ENCODE data around the gene SMIM10L2A.

The SMIM10L2A gene

GRCh38 chrX:135435139-135435922 is 13.6 kb downstream of the SMIM10L2A start:
- H2BK120ac ChIP-seq (ENCODE audit: low read depth, low read length), result no peak overlapping the region
- no peak overlapping the region for H2AFZ ChIP-seq (ENCODE audit: low read depth, low read length)
- WGBS, result 90% methylated on average over 30 of the region's 31 CpGs
- no peak overlapping the region for H4K8ac ChIP-seq (ENCODE audit: low read length)
- no peak overlapping the region for H2BK5ac ChIP-seq (ENCODE audit: low read depth, low read length, poor library complexity, severe bottlenecking)
- H2BK15ac ChIP-seq (ENCODE audit: low read depth, poor library complexity, severe bottlenecking), result no peak overlapping the region
- no peak overlapping the region for H2BK12ac ChIP-seq (ENCODE audit: low read length in 2 of 2)
- H3K4me1 ChIP-seq (ENCODE audit: control insufficient read depth, insufficient read depth, low read depth, low read length), result no peaks in the 10 kb centered on the region
- H3K79me1 ChIP-seq (replicated peaks; ENCODE audit: low read length, poor library complexity, severe bottlenecking), result no peaks in the 10 kb centered on the region
- H3K27ac ChIP-seq (ENCODE audit: low read length, poor library complexity, severe bottlenecking), result no peak overlapping the region
- H3K23ac ChIP-seq (ENCODE audit: low read length in 2 of 2), result no peak overlapping the region
- H3K27me3 ChIP-seq (ENCODE audit: control insufficient read depth in 1 of 2, insufficient read depth in 1 of 2, low read length in 2 of 2), result peaks cover 0 to 3% of the 10 kb centered on the region in 2 experiments
- no peak overlapping the region for H3K4me2 ChIP-seq (ENCODE audit: low read length, poor library complexity, severe bottlenecking)
- H3K9me3 ChIP-seq (ENCODE audit: control insufficient read depth, low read length), result no peaks in the 10 kb centered on the region
- no peak overlapping the region for H2AK5ac ChIP-seq (ENCODE audit: low read length, severe bottlenecking)
- DNase-seq, result no peak
- H3K4me3 ChIP-seq (ENCODE audit: insufficient read depth in 1 of 2, low read depth in 1 of 2, low read length in 2 of 2), result no peak overlapping the region
- no peak overlapping the region for H4K91ac ChIP-seq (ENCODE audit: low read length)
- H3K14ac ChIP-seq (ENCODE audit: low read length in 2 of 2), result no peak overlapping the region
- no peaks in the 10 kb centered on the region for H3K36me3 ChIP-seq (ENCODE audit: control insufficient read depth in 1 of 2, insufficient read depth in 2 of 2, low read depth in 1 of 2, low read length in 2 of 2)
- H3K4ac ChIP-seq (ENCODE audit: low read depth in 1 of 2, low read length in 2 of 2), result no peak overlapping the region
- no peak overlapping the region for H3K9ac ChIP-seq (ENCODE audit: low read length)
- H3K18ac ChIP-seq (ENCODE audit: low read depth in 1 of 2, low read length in 2 of 2), result no peak overlapping the region

GRCh38 chrX:135435933-135436332 is 14.2 kb downstream of the SMIM10L2A start:
- H3K4me1 ChIP-seq (ENCODE audit: control insufficient read depth, insufficient read depth, low read depth, low read length), result no peaks in the 10 kb centered on the region
- H4K8ac ChIP-seq (ENCODE audit: low read length), result no peak overlapping the region
- WGBS, result 86% methylated on average over 20 of the region's 23 CpGs
- no peak overlapping the region for H2BK12ac ChIP-seq (ENCODE audit: low read length in 2 of 2)
- H3K14ac ChIP-seq (ENCODE audit: low read length in 2 of 2), result no peak overlapping the region
- H3K9me3 ChIP-seq (ENCODE audit: control insufficient read depth, low read length), result no peaks in the 10 kb centered on the region
- DNase-seq, result no peak
- no peak overlapping the region for H3K27ac ChIP-seq (ENCODE audit: low read length, poor library complexity, severe bottlenecking)
- no peak overlapping the region for H2AFZ ChIP-seq (ENCODE audit: low read depth, low read length)
- no peak overlapping the region for H3K23ac ChIP-seq (ENCODE audit: low read length in 2 of 2)
- H3K27me3 ChIP-seq (ENCODE audit: control insufficient read depth in 1 of 2, insufficient read depth in 1 of 2, low read length in 2 of 2), result peaks cover 0 to 1% of the 10 kb centered on the region in 2 experiments
- H3K4me3 ChIP-seq (ENCODE audit: insufficient read depth in 1 of 2, low read depth in 1 of 2, low read length in 2 of 2), result no peak overlapping the region
- no peak overlapping the region for H2AK5ac ChIP-seq (ENCODE audit: low read length, severe bottlenecking)
- no peak overlapping the region for H2BK5ac ChIP-seq (ENCODE audit: low read depth, low read length, poor library complexity, severe bottlenecking)
- no peak overlapping the region for H3K4me2 ChIP-seq (ENCODE audit: low read length, poor library complexity, severe bottlenecking)
- H3K18ac ChIP-seq (ENCODE audit: low read depth in 1 of 2, low read length in 2 of 2), result no peak overlapping the region
- no peak overlapping the region for H3K9ac ChIP-seq (ENCODE audit: low read length)
- no peak overlapping the region for H2BK15ac ChIP-seq (ENCODE audit: low read depth, poor library complexity, severe bottlenecking)
- H2BK120ac ChIP-seq (ENCODE audit: low read depth, low read length), result no peak overlapping the region
- no peaks in the 10 kb centered on the region for H3K36me3 ChIP-seq (ENCODE audit: control insufficient read depth in 1 of 2, insufficient read depth in 2 of 2, low read depth in 1 of 2, low read length in 2 of 2)
- no peaks in the 10 kb centered on the region for H3K79me1 ChIP-seq (replicated peaks; ENCODE audit: low read length, poor library complexity, severe bottlenecking)
- no peak overlapping the region for H4K91ac ChIP-seq (ENCODE audit: low read length)
- H3K4ac ChIP-seq (ENCODE audit: low read depth in 1 of 2, low read length in 2 of 2), result no peak overlapping the region

- Histone ChIP-seq H2BK15ac (ENCODE audit: low read depth, poor library complexity, severe bottlenecking) (no peak overlapping the region), H2BK120ac (ENCODE audit: low read depth, low read length) (no peak overlapping the region), H3K4me3 (ENCODE audit: insufficient read depth in 1 of 2, low read depth in 1 of 2, low read length in 2 of 2) (no peak overlapping the region), H4K91ac (ENCODE audit: low read length) (no peak overlapping the region), H2BK12ac (ENCODE audit: low read length in 2 of 2) (no peak overlapping the region), H2AFZ (ENCODE audit: low read depth, low read length) (no peak overlapping the region), H3K14ac (ENCODE audit: low read length in 2 of 2) (no peak overlapping the region), H3K4me1 (ENCODE audit: control insufficient read depth, insufficient read depth, low read depth, low read length) (no peaks in the 10 kb centered on the region), H3K18ac (ENCODE audit: low read depth in 1 of 2, low read length in 2 of 2) (no peak overlapping the region), H3K9me3 (ENCODE audit: control insufficient read depth, low read length) (no peaks in the 10 kb centered on the region), H3K27ac (ENCODE audit: low read length, poor library complexity, severe bottlenecking) (no peak overlapping the region), H3K4ac (ENCODE audit: low read depth in 1 of 2, low read length in 2 of 2) (no peak overlapping the region), H4K8ac (ENCODE audit: low read length) (no peak overlapping the region), H3K27me3 (ENCODE audit: control insufficient read depth in 1 of 2, insufficient read depth in 1 of 2, low read length in 2 of 2) (no peaks in the 10 kb centered on the region), H3K79me1 (replicated peaks; ENCODE audit: low read length, poor library complexity, severe bottlenecking) (no peaks in the 10 kb centered on the region), H2BK5ac (ENCODE audit: low read depth, low read length, poor library complexity, severe bottlenecking) (no peak overlapping the region), H2AK5ac (ENCODE audit: low read length, severe bottlenecking) (no peak overlapping the region), H3K23ac (ENCODE audit: low read length in 2 of 2) (no peak overlapping the region), H3K36me3 (ENCODE audit: control insufficient read depth in 1 of 2, insufficient read depth in 2 of 2, low read depth in 1 of 2, low read length in 2 of 2) (no peaks in the 10 kb centered on the region), H3K4me2 (ENCODE audit: low read length, poor library complexity, severe bottlenecking) (no peak overlapping the region), H3K9ac (ENCODE audit: low read length) (no peak overlapping the region)
- no peak for DNase-seq
- 95% methylated on average over 29 of the region's 32 CpGs for WGBS
Measured at GRCh38 chrX:135436456-135436855, 14.7 kb downstream of the SMIM10L2A start.

GRCh38 chrX:135436966-135437866 is 15.5 kb downstream of the SMIM10L2A start:
- Histone ChIP-seq H3K9me3 (ENCODE audit: control insufficient read depth, low read length) (no peaks in the 10 kb centered on the region), H3K4ac (ENCODE audit: low read depth in 1 of 2, low read length in 2 of 2) (no peak overlapping the region), H3K23ac (ENCODE audit: low read length in 2 of 2) (no peak overlapping the region), H2BK15ac (ENCODE audit: low read depth, poor library complexity, severe bottlenecking) (no peak overlapping the region), H2AFZ (ENCODE audit: low read depth, low read length) (no peak overlapping the region), H4K91ac (ENCODE audit: low read length) (no peak overlapping the region), H2BK5ac (ENCODE audit: low read depth, low read length, poor library complexity, severe bottlenecking) (no peak overlapping the region), H3K27me3 (ENCODE audit: control insufficient read depth in 1 of 2, insufficient read depth in 1 of 2, low read length in 2 of 2) (no peaks in the 10 kb centered on the region), H3K4me2 (ENCODE audit: low read length, poor library complexity, severe bottlenecking) (no peak overlapping the region), H3K9ac (ENCODE audit: low read length) (no peak overlapping the region), H3K4me3 (ENCODE audit: insufficient read depth in 1 of 2, low read depth in 1 of 2, low read length in 2 of 2) (no peak overlapping the region), H4K8ac (ENCODE audit: low read length) (no peak overlapping the region), H3K79me1 (replicated peaks; ENCODE audit: low read length, poor library complexity, severe bottlenecking) (no peaks in the 10 kb centered on the region), H2BK12ac (ENCODE audit: low read length in 2 of 2) (no peak overlapping the region), H2BK120ac (ENCODE audit: low read depth, low read length) (no peak overlapping the region), H3K4me1 (ENCODE audit: control insufficient read depth, insufficient read depth, low read depth, low read length) (no peaks in the 10 kb centered on the region), H3K18ac (ENCODE audit: low read depth in 1 of 2, low read length in 2 of 2) (no peak overlapping the region), H3K14ac (ENCODE audit: low read length in 2 of 2) (no peak overlapping the region), H3K27ac (ENCODE audit: low read length, poor library complexity, severe bottlenecking) (no peak overlapping the region), H3K36me3 (ENCODE audit: control insufficient read depth in 1 of 2, insufficient read depth in 2 of 2, low read depth in 1 of 2, low read length in 2 of 2) (no peaks in the 10 kb centered on the region), H2AK5ac (ENCODE audit: low read length, severe bottlenecking) (no peak overlapping the region)
- 91% methylated on average over 39 of the region's 49 CpGs for WGBS
- no peak for DNase-seq

Measured in mesenchymal stem cell (in vitro differentiated cells and primary cell).